Thoracic aorta (tissue), 2 donors: ENCODE measurements around the gene SPATA32. TPM values are rescaled to one million over a fixed set of nuclear protein-coding genes. Genes with fewer than 3 reads are reported as not detected.

Source experiments
- ATAC-seq: fragments of 150-250 bp; one replicate; pipeline ENCODE4 v1.8.0; 2017; ENCODE audit warnings: low read depth; ENCODE audit not compliant: insufficient number of reproducible peaks, low FRiP score
- DNase-seq: peaks from one replicate; pipeline ENCODE4 v3.0.0-alpha.2; 2020; ENCODE audit warnings: low spot score
- H3K27ac ChIP-seq, 2 donors: fragments of 200-600 bp; sonication (generic); 1 replicate in 1 of 2; 2 replicates in 1 of 2; pipeline ENCODE4 v1.5.1; 2016; ENCODE audit warnings: mild to moderate bottlenecking in 2 of 2, moderate library complexity in 2 of 2
- H3K27me3 ChIP-seq: fragments of 200-600 bp; sonication (generic); replicated peaks from 2 replicates; pipeline ENCODE4 v1.6.0; 2016; ENCODE audit warnings: mild to moderate bottlenecking; ENCODE audit not compliant: insufficient read depth
- H3K36me3 ChIP-seq: fragments of 200-600 bp; sonication (generic); one replicate; pipeline ENCODE4 v1.5.1; 2016
- H3K4me1 ChIP-seq, 2 donors: fragments of 200-600 bp; sonication (generic); 1 replicate in 1 of 2; 2 replicates in 1 of 2; pipeline versions ENCODE4 v1.5.1 to v1.6.0; 2016; ENCODE audit warnings: low read depth in 2 of 2, mild to moderate bottlenecking in 1 of 2; ENCODE audit not compliant: control insufficient read depth in 1 of 2
- H3K4me3 ChIP-seq: fragments of 200-600 bp; sonication (generic); 2 replicates; pipeline ENCODE4 v1.5.1; 2016; ENCODE audit warnings: mild to moderate bottlenecking
- H3K9me3 ChIP-seq: fragments of 200-600 bp; sonication (generic); 2 replicates; pipeline ENCODE4 v1.5.1; 2016
- CTCF ChIP-seq: fragments of 200-600 bp; sonication (generic); IDR thresholded peaks from one replicate; pipeline ENCODE4 v1.5.1; 2019; ENCODE audit warnings: antibody characterized with exemption
- total RNA-seq, 2 donors: library from RNA; depleted of rRNA; stranded (reverse); fragments of >200 nt; gene quantifications; one replicate each; pipeline versions ENCODE4 v1.1.0 to v1.2.3, GENCODE V29; 2016

Gene SPATA32
- total RNA-seq, 2 donors from 2014 or later = not detected

DNA sequence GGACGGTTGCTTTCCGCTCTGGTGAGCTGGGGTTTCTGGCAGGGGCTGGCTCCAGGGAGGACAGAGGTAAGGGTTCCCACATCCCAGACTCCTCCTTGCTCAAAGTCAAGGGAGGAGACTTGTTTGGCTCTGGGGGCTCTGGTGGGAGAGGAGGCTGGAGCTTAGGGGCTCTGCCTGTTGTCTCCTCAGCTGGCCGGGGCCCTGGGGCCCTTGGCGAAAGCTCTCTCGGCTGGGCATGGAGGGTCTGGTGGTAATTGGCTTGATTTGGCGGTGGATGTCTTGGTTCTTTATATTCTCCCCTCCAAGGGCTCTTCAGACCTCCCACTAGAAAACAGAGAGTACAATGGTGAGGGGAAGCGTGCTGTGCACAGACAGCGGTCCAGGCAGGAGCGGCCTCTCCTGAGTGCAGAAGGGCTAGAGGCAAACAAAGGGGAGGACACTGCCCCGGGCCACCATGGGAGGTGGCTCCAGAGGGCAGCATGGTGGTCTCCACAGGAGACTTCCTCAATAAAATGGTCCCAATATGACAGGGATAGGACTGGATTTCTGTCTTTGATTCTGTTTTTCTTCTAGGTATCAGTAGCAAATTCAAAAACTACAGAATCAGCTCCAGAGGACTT is 5.7 kb upstream of the SPATA32 start:
- no peak for ATAC-seq
- peaks cover 52% of the 10 kb centered on the region for H3K36me3 ChIP-seq
- no peaks in the 10 kb centered on the region for H3K27me3 ChIP-seq
- DNase-seq = no peak
- no peak for TF ChIP-seq CTCF
- H3K9me3 ChIP-seq = no peaks in the 10 kb centered on the region
- H3K4me1 ChIP-seq = peaks cover 0 to 7% of the 10 kb centered on the region in 2 donors
- no peak overlapping the region for H3K27ac ChIP-seq
- no peak overlapping the region for H3K4me3 ChIP-seq

- ATAC-seq (no peak), DNase-seq (no peak)
- Histone ChIP-seq H3K9me3 (no peaks in the 10 kb centered on the region), H3K4me3 (no peak overlapping the region), H3K4me1 (peaks cover 0 to 12% of the 10 kb centered on the region in 2 donors), H3K36me3 (peaks cover 52% of the 10 kb centered on the region), H3K27me3 (no peaks in the 10 kb centered on the region), H3K27ac (no peak overlapping the region)
- no peak for TF ChIP-seq CTCF
Observed at GRCh38 chr17:45266372-45266926, 4.6 kb upstream of the SPATA32 start.

DNA sequence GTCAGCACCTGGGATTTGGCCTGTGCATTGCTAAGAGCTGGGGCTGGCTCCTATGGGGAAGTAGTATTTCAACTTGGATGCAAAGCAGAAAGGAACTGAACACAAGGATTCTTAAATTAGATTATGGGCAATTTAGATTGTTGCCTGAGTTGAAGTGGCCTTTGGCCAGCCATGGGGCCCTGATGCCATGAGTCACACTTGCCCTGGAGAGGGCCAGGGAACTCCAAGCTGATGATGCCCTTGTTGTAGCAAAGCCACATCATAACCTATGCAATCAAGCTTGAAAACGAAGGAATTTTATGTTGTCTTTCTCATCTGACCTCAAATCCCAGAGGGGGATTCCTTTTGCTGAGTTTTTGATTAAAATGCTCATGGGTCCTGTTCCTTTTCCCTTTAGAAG is 3.9 kb upstream of the SPATA32 start:
- Histone ChIP-seq H3K4me3 (no peak overlapping the region), H3K9me3 (no peaks in the 10 kb centered on the region), H3K4me1 (peaks cover 0 to 12% of the 10 kb centered on the region in 2 donors), H3K27me3 (no peaks in the 10 kb centered on the region), H3K27ac (no peak overlapping the region), H3K36me3 (peaks cover 49% of the 10 kb centered on the region)
- no peak for TF ChIP-seq CTCF
- no peak for ATAC-seq
- DNase-seq = no peak

GRCh38 chr17:45264988-45265387 is 3.1 kb upstream of the SPATA32 start:
- H3K9me3 ChIP-seq = no peaks in the 10 kb centered on the region

DNA sequence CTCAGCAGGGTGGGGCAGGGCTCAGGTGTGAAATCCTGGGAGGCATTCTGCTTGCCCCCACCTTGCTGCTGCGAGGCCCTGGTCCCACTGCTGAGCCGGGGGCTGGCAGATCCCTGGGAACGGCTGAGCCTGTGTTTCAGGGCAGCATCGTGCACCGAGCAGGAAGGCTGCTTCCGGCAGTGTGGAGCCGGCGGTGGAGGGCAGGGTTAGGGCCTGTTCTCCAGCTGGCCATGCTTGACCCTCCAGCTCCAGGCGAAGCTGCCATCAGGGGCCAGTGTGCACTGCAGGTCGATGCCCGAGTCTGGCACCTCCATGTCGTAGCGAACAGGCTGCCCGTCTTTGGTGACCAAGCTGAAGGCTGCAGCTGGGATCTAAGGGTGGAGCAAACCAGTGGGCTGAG is 2.5 kb upstream of the SPATA32 start:
- Histone ChIP-seq H3K9me3 (no peaks in the 10 kb centered on the region), H3K4me3 (no peak overlapping the region), H3K36me3 (peaks cover 37% of the 10 kb centered on the region), H3K27ac (no peak overlapping the region), H3K27me3 (no peaks in the 10 kb centered on the region), H3K4me1 (peaks cover 0 to 12% of the 10 kb centered on the region in 2 donors)
- ATAC-seq (no peak), DNase-seq (no peak)
- TF ChIP-seq CTCF = no peak

More at GRCh38 chr17:45264988-45265387, 3.1 kb upstream of the SPATA32 start:
- Histone ChIP-seq H3K4me1 (peaks cover 0 to 12% of the 10 kb centered on the region in 2 donors), H3K36me3 (peaks cover 41% of the 10 kb centered on the region), H3K27me3 (no peaks in the 10 kb centered on the region), H3K27ac (no peak overlapping the region), H3K4me3 (no peak overlapping the region)
- DNase-seq = no peak
- no peak for TF ChIP-seq CTCF
- ATAC-seq = peak; percentile 15
